ENCODE data around the gene RFC2.
A peak's percentile ranks its signal among the peaks of the same experiment; 100 is the strongest.
"Not testable (repeated sequence)": the region's sequence is repeated elsewhere in the genome, so short reads cannot be mapped to it uniquely, and the experiment has no call there.

RFC2 gene

GRCh38 chr7:74217455-74218342 lies 36.5 kb downstream of the RFC2 start:
- no peak for DNase-seq (ENCODE audit: low spot score)

- DNase-seq (ENCODE audit: low spot score), result no peak
Observed at GRCh38 chr7:74216361-74216761, 37.8 kb downstream of the RFC2 start.

- DNase-seq (ENCODE audit: low spot score), result no peak
Observed at GRCh38 chr7:74215921-74216320, 38.3 kb downstream of the RFC2 start.

- no peak for DNase-seq (ENCODE audit: low spot score)
Observed at GRCh38 chr7:74214816-74215630, 39.2 kb downstream of the RFC2 start.

GRCh38 chr7:74212661-74213060 lies 41.5 kb downstream of the RFC2 start:
- DNase-seq (ENCODE audit: low spot score), result no peak

GRCh38 chr7:74208241-74208640 lies 46.0 kb downstream of the RFC2 start:
- DNase-seq (ENCODE audit: low spot score), result not testable (repeated sequence)

- DNase-seq (ENCODE audit: low spot score), result no peak
Observed at GRCh38 chr7:74207586-74207985, 46.6 kb downstream of the RFC2 start.

GRCh38 chr7:74206589-74207120 lies 47.5 kb downstream of the RFC2 start:
- DNase-seq (ENCODE audit: low spot score), result peak; percentile 62

GRCh38 chr7:74206052-74206451 lies 48.1 kb downstream of the RFC2 start:
- DNase-seq (ENCODE audit: low spot score), result not testable (repeated sequence)

GRCh38 chr7:74203956-74204618 lies 50.1 kb downstream of the RFC2 start:
- DNase-seq (ENCODE audit: low spot score), result no peak

GRCh38 chr7:74202841-74203556 lies 51.2 kb downstream of the RFC2 start:
- DNase-seq (ENCODE audit: low spot score), result no peak

- no peak for DNase-seq (ENCODE audit: low spot score)
Observed at GRCh38 chr7:74199551-74200355, 54.4 kb downstream of the RFC2 start.

- DNase-seq (ENCODE audit: low spot score), result no peak
Observed at GRCh38 chr7:74197449-74198124, 56.6 kb downstream of the RFC2 start.

GRCh38 chr7:74195968-74196654 lies 58.1 kb downstream of the RFC2 start:
- not testable (repeated sequence) for DNase-seq (ENCODE audit: low spot score)

GRCh38 chr7:74195139-74195860 lies 58.9 kb downstream of the RFC2 start:
- DNase-seq (ENCODE audit: low spot score), result not testable (repeated sequence)

- DNase-seq (ENCODE audit: low spot score), result no peak
Observed at GRCh38 chr7:74194686-74195085, 59.5 kb downstream of the RFC2 start.

GRCh38 chr7:74193913-74194312 lies 60.3 kb downstream of the RFC2 start:
- DNase-seq (ENCODE audit: low spot score), result no peak

- DNase-seq (ENCODE audit: low spot score), result no peak
Observed at GRCh38 chr7:74193054-74193453, 61.1 kb downstream of the RFC2 start.

- no peak for DNase-seq (ENCODE audit: low spot score)
Observed at GRCh38 chr7:74191231-74191630, 63.0 kb downstream of the RFC2 start.

All from putamen (tissue), 1 donor.